Measurements from ENCODE around the gene ECSCR. TPM values are rescaled to one million over a fixed set of nuclear protein-coding genes. Genes with fewer than 3 reads are reported as not detected.

Gene ECSCR
- total RNA-seq, 4 donors from 2014 or later: 4.2 to 16.6 (median 9.4) TPM

GRCh38 chr5:139459451-139459934 is 3.0 kb downstream of the ECSCR start:
- peak overlapping the region; percentile 74 for H3K27ac ChIP-seq
- no peaks in the 10 kb centered on the region for H3K9me3 ChIP-seq
- H3K4me3 ChIP-seq: no peak overlapping the region
- no peaks in the 10 kb centered on the region for H3K27me3 ChIP-seq
- 75% methylated on average over 8 of the region's 8 CpGs for WGBS
- DNase-seq (ENCODE audit: low spot score in 2 of 2): no peak
- no peaks in the 10 kb centered on the region for H3K36me3 ChIP-seq
- TF ChIP-seq, protein P1, sequence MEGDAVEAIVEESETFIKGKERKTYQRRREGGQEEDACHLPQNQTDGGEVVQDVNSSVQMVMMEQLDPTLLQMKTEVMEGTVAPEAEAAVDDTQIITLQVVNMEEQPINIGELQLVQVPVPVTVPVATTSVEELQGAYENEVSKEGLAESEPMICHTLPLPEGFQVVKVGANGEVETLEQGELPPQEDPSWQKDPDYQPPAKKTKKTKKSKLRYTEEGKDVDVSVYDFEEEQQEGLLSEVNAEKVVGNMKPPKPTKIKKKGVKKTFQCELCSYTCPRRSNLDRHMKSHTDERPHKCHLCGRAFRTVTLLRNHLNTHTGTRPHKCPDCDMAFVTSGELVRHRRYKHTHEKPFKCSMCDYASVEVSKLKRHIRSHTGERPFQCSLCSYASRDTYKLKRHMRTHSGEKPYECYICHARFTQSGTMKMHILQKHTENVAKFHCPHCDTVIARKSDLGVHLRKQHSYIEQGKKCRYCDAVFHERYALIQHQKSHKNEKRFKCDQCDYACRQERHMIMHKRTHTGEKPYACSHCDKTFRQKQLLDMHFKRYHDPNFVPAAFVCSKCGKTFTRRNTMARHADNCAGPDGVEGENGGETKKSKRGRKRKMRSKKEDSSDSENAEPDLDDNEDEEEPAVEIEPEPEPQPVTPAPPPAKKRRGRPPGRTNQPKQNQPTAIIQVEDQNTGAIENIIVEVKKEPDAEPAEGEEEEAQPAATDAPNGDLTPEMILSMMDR (IDR thresholded peaks at IDR 0.05): no peak
- TF ChIP-seq EP300 (IDR thresholded peaks at IDR 0.05) (no peak), POLR2A (IDR thresholded peaks at IDR 0.05) (no peak), POLR2AphosphoS5 (IDR thresholded peaks at IDR 0.05) (no peak)
- H3K4me1 ChIP-seq: peaks cover 12% of the 10 kb centered on the region

- Histone ChIP-seq H3K4me1 (peaks cover 12% of the 10 kb centered on the region), H3K4me3 (no peak overlapping the region), H3K27ac (peak overlapping the region; percentile 74), H3K36me3 (no peaks in the 10 kb centered on the region), H3K9me3 (no peaks in the 10 kb centered on the region), H3K27me3 (no peaks in the 10 kb centered on the region)
- TF ChIP-seq EP300 (IDR thresholded peaks at IDR 0.05) (no peak), POLR2AphosphoS5 (IDR thresholded peaks at IDR 0.05) (no peak), POLR2A (IDR thresholded peaks at IDR 0.05) (no peak)
- TF ChIP-seq, protein P1 (IDR thresholded peaks at IDR 0.05): no peak
- WGBS: 56% methylated on average over 8 of the region's 8 CpGs
- DNase-seq (ENCODE audit: low spot score in 2 of 2): no peak
Measured at GRCh38 chr5:139458580-139459407, 3.7 kb downstream of the ECSCR start.

DNA sequence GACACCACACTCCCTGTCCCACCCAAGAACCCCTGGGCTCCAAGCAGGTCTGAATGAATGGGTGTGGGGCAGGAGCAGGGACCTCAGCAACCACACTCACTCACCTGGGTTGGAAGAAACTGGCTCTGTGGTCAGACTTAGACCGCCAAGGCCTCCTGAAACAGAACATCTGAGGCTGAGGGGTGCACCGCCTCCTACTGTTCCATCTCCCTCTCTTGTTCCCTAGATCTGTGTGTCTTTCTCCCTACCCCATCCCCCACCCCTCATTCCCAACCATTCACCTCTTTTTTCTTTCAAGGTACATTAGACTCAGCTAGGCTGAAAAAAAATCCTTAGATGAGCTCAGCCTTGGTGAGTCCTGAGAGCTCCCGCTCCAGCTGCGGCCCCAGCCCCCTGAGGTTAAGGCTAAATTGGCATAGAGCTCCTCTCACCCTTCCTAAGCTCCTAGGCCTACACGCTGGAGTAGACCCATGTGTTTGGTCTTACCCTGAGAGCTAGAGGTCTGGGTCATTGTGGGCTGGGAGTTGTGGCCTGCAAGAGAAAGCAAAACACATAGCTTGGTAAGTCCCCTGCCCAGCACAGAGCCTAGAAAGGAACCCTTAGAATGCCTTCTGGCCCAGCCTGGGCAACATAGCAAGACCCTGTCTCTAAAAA is 4.8 kb downstream of the ECSCR start:
- no peak overlapping the region for H3K4me3 ChIP-seq
- DNase-seq (ENCODE audit: low spot score in 2 of 2): no peak

GRCh38 chr5:139457241-139457640 is 5.3 kb downstream of the ECSCR start:
- Histone ChIP-seq H3K9me3 (no peaks in the 10 kb centered on the region), H3K27me3 (no peaks in the 10 kb centered on the region), H3K36me3 (no peaks in the 10 kb centered on the region), H3K4me3 (no peak overlapping the region), H3K27ac (no peak overlapping the region), H3K4me1 (peaks cover 12% of the 10 kb centered on the region)
- TF ChIP-seq POLR2AphosphoS5 (IDR thresholded peaks at IDR 0.05) (no peak), EP300 (IDR thresholded peaks at IDR 0.05) (no peak), POLR2A (IDR thresholded peaks at IDR 0.05) (no peak)
- TF ChIP-seq, protein P1 (IDR thresholded peaks at IDR 0.05): no peak
- 98% methylated on average over 5 of the region's 5 CpGs for WGBS
- no peak for DNase-seq (ENCODE audit: low spot score in 2 of 2)

More for the DNA sequence above, 4.8 kb downstream of the ECSCR start:
- Histone ChIP-seq H3K4me1 (peaks cover 12% of the 10 kb centered on the region), H3K27ac (no peak overlapping the region), H3K9me3 (no peaks in the 10 kb centered on the region), H3K27me3 (no peaks in the 10 kb centered on the region), H3K36me3 (no peaks in the 10 kb centered on the region)
- TF ChIP-seq, protein P1 (IDR thresholded peaks at IDR 0.05): no peak
- TF ChIP-seq POLR2AphosphoS5 (IDR thresholded peaks at IDR 0.05) (no peak), POLR2A (IDR thresholded peaks at IDR 0.05) (no peak), EP300 (IDR thresholded peaks at IDR 0.05) (no peak)
- 92% methylated on average over 5 of the region's 5 CpGs for WGBS

DNA sequence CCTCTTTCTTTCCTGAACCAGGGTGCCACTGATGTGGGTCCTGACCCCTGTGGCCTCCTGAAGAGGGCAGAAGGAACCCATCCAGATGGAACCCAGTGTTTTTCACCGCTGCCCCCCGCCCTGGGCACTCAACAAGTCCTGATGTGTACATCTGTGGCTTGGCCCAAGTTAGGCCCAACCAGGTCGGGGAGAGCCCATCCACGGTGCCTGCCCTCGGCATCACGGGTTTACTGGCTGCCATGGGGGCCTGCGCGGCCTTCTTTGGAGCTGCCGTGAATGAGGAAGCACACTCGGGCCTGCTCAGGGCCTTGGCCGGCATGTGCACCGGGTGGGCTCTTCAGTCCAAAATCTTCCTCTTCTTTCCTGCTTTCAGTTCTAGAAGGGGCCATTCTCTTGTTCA is 5.8 kb downstream of the ECSCR start:
- H3K9me3 ChIP-seq: no peaks in the 10 kb centered on the region
- 94% methylated on average over 8 of the region's 12 CpGs for WGBS
- H3K4me1 ChIP-seq: peaks cover 12% of the 10 kb centered on the region
- H3K27me3 ChIP-seq: no peaks in the 10 kb centered on the region
- H3K36me3 ChIP-seq: no peaks in the 10 kb centered on the region
- H3K27ac ChIP-seq: no peak overlapping the region
- TF ChIP-seq POLR2A (IDR thresholded peaks at IDR 0.05): no peak
- TF ChIP-seq, protein P1 (IDR thresholded peaks at IDR 0.05): no peak
- no peak for TF ChIP-seq POLR2AphosphoS5 (IDR thresholded peaks at IDR 0.05)
- TF ChIP-seq EP300 (IDR thresholded peaks at IDR 0.05): no peak
- no peak overlapping the region for H3K4me3 ChIP-seq
- no peak for DNase-seq (ENCODE audit: low spot score in 2 of 2)
